ENCODE results near the gene ZBED6.

The ZBED6 gene

GRCh38 chr1:203797948-203798655 is 2.7 kb downstream of the ZBED6 start:
- no peak overlapping the region for H3K27ac ChIP-seq
- TF ChIP-seq CTCF (IDR thresholded peaks at IDR 0.05) = no peak
- no peak for TF ChIP-seq ZFX (IDR thresholded peaks at IDR 0.05; ENCODE audit: borderline replicate concordance)

GRCh38 chr1:203799157-203799556 is 3.7 kb downstream of the ZBED6 start:
- H3K27ac ChIP-seq = no peak overlapping the region
- TF ChIP-seq CTCF (IDR thresholded peaks at IDR 0.05) (no peak), ZFX (IDR thresholded peaks at IDR 0.05; ENCODE audit: borderline replicate concordance) (no peak)

GRCh38 chr1:203799971-203800370 is 4.5 kb downstream of the ZBED6 start:
- TF ChIP-seq CTCF (IDR thresholded peaks at IDR 0.05) (no peak), ZFX (IDR thresholded peaks at IDR 0.05; ENCODE audit: borderline replicate concordance) (no peak)
- H3K27ac ChIP-seq = no peak overlapping the region

GRCh38 chr1:203805689-203806088 is 10.3 kb downstream of the ZBED6 start:
- no peak for TF ChIP-seq CTCF (IDR thresholded peaks at IDR 0.05)
- no peak for TF ChIP-seq ZFX (IDR thresholded peaks at IDR 0.05; ENCODE audit: borderline replicate concordance)
- no peak overlapping the region for H3K27ac ChIP-seq

- no peak for TF ChIP-seq CTCF (IDR thresholded peaks at IDR 0.05)
- TF ChIP-seq ZFX (IDR thresholded peaks at IDR 0.05; ENCODE audit: borderline replicate concordance) = no peak
- H3K27ac ChIP-seq = no peak overlapping the region
Observed at GRCh38 chr1:203807196-203807595, 11.8 kb downstream of the ZBED6 start.

GRCh38 chr1:203813581-203814341 is 18.3 kb downstream of the ZBED6 start:
- H3K27ac ChIP-seq = no peak overlapping the region
- TF ChIP-seq ZFX (IDR thresholded peaks at IDR 0.05; ENCODE audit: borderline replicate concordance) (no peak), CTCF (IDR thresholded peaks at IDR 0.05) (no peak)

GRCh38 chr1:203818399-203818798 is 23.0 kb downstream of the ZBED6 start:
- TF ChIP-seq CTCF (IDR thresholded peaks at IDR 0.05) (no peak), ZFX (IDR thresholded peaks at IDR 0.05; ENCODE audit: borderline replicate concordance) (no peak)
- no peak overlapping the region for H3K27ac ChIP-seq

Measured in 22Rv1 (cell line).